ENCODE measurements around the gene MFAP1. TPM values are rescaled to one million over a fixed set of nuclear protein-coding genes. Genes with fewer than 3 reads are reported as not detected.

MFAP1 gene
- total RNA-seq, 1 experiment from 2014 or later, result 44.7 TPM

- Histone ChIP-seq H2BK12ac (ENCODE audit: insufficient read length, low read depth, low read length) (no peak overlapping the region), H3K9ac (ENCODE audit: extremely low read depth, insufficient read length, low read length) (no peak overlapping the region), H3K9me3 (ENCODE audit: control insufficient read depth, low read depth, low read length) (no peaks in the 10 kb centered on the region), H3K79me2 (ENCODE audit: insufficient read depth, low read length) (no peaks in the 10 kb centered on the region), H2BK5ac (ENCODE audit: insufficient read length, low read length) (no peak overlapping the region), H2BK20ac (ENCODE audit: low read depth, low read length, poor library complexity, severe bottlenecking) (no peak overlapping the region), H4K8ac (replicated peaks; ENCODE audit: insufficient read length, low read depth, low read length) (no peak overlapping the region), H2BK120ac (ENCODE audit: low read depth, low read length, poor library complexity, severe bottlenecking) (no peak overlapping the region), H4K20me1 (ENCODE audit: control insufficient read depth, insufficient read depth, insufficient read length) (no peaks in the 10 kb centered on the region), H3K27me3 (ENCODE audit: insufficient read depth, low read length) (no peaks in the 10 kb centered on the region), H2AK5ac (ENCODE audit: insufficient read length, low read length) (no peak overlapping the region), H3K27ac (ENCODE audit: insufficient read length, low read depth, low read length) (no peak overlapping the region), H3K4ac (ENCODE audit: low read depth, low read length) (no peak overlapping the region), H2AFZ (ENCODE audit: low read length) (no peak overlapping the region), H3K23me2 (ENCODE audit: insufficient read length, low read depth, low read length, poor library complexity, severe bottlenecking) (no peaks in the 10 kb centered on the region), H2BK15ac (ENCODE audit: low read depth, low read length) (no peak overlapping the region), H4K91ac (ENCODE audit: insufficient read length, low read depth, low read length) (no peak overlapping the region), H3T11ph (ENCODE audit: low read length) (no peak overlapping the region), H3K4me2 (ENCODE audit: insufficient read depth, insufficient read length, low read length) (no peak overlapping the region), H4K5ac (ENCODE audit: insufficient read length, low read depth, low read length) (no peak overlapping the region), H3K4me1 (ENCODE audit: insufficient read depth, low read length) (no peaks in the 10 kb centered on the region), H3K56ac (ENCODE audit: insufficient read length, low read depth, low read length) (no peak overlapping the region), H3K79me1 (ENCODE audit: insufficient read depth, low read depth, low read length, poor library complexity, severe bottlenecking) (peaks cover 5% of the 10 kb centered on the region), H3K14ac (ENCODE audit: insufficient read depth, low read length) (no peak overlapping the region), H3K23ac (ENCODE audit: insufficient read length, low read depth, low read length) (no peak overlapping the region), H3K18ac (ENCODE audit: insufficient read length, low read depth, low read length) (no peak overlapping the region)
- Mint-ChIP-seq H3K36me3 (ENCODE audit: insufficient read depth in 1 of 3, low read depth in 3 of 3) (peaks cover 61 to 93% (median 75%) of the 10 kb centered on the region in 3 experiments; a peak in 6 of 7 replicates), H3K4me3 (no peak overlapping the region), H3K4me1 (no peaks in the 10 kb centered on the region), H3K27me3 (ENCODE audit: low read depth) (no peaks in the 10 kb centered on the region), H3K27ac (no peak overlapping the region), H3K9me3 (no peaks in the 10 kb centered on the region)
- no CpG with 5 or more reads among the region's 2 CpGs for WGBS (ENCODE audit: extremely low coverage, insufficient read length, low lambda C conversion rate)
- TF ChIP-seq CTCF (conservative IDR thresholded peaks at IDR 0.05), result no peak
- no peak for DNase-seq
Measured at GRCh38 chr15:43763819-43764446, 60.6 kb downstream of the MFAP1 start.

All from H9 (cell line).